HEK293 (cell line): Measurements from ENCODE around the gene PAX3.

Experiments used
- CTCF ChIA-PET: fragments of 350-600 bp; formaldehyde crosslinking; extraction: SDS; loops from one replicate; lab custom pipeline; 2021; ENCODE audit warnings: antibody characterized with exemption; lab: Yijun Ruan, JAX
- POLR2A ChIA-PET: fragments of 300-600 bp; formaldehyde crosslinking; extraction: SDS; loops from one replicate; lab custom pipeline; 2020; ENCODE audit warnings: antibody characterized with exemption, inconsistent platforms; lab: Yijun Ruan, JAX
- H3K27ac ChIP-seq: fragments of 200-500 bp; sonication (Bioruptor generic); 2 replicates; pipeline ENCODE4 v1.5.1; 2014; ENCODE audit warnings: low read depth, low read length, control low read depth, inconsistent platforms; ENCODE audit errors: extremely low read depth
- H3K36me3 ChIP-seq, 2 experiments: fragments of 200-500 bp in 1 of 2; sonication (Bioruptor generic) in 1 of 2; 1 replicate in 1 of 2; 2 replicates in 1 of 2; pipeline ENCODE4 v1.5.1; 2014 to 2017; ENCODE audit warnings: inconsistent platforms in 2 of 2, low read length in 2 of 2; ENCODE audit not compliant: control insufficient read depth in 2 of 2, insufficient read depth in 1 of 2
- H3K4me1 ChIP-seq: fragments of 200-500 bp; sonication (Bioruptor generic); 2 replicates; pipeline ENCODE4 v1.5.1; 2014; ENCODE audit warnings: mild to moderate bottlenecking, low read length, inconsistent platforms; ENCODE audit not compliant: control insufficient read depth, insufficient read depth
- H3K4me3 ChIP-seq: 2 replicates; pipeline ENCODE4 v1.5.1; 2011; ENCODE audit warnings: low read depth, mild to moderate bottlenecking, control low read depth, low read length, moderate library complexity
- H3K9me3 ChIP-seq: fragments of 200-500 bp; sonication (Bioruptor generic); 2 replicates; pipeline ENCODE4 v1.5.1; 2014; ENCODE audit warnings: low read depth, low read length, inconsistent platforms; ENCODE audit not compliant: control insufficient read depth, insufficient read depth
- BCL6B ChIP-seq: fragments of 450-650 bp; formaldehyde crosslinking; IDR thresholded peaks from 2 replicates; pipeline ENCODE4 v1.5.1; 2017; ENCODE audit warnings: missing biosample characterization, missing genetic modification characterization
- KLF10 ChIP-seq: fragments of 450-650 bp; IDR thresholded peaks from 2 replicates; pipeline ENCODE4 v1.5.1; 2018; ENCODE audit warnings: missing biosample characterization, mild to moderate bottlenecking, missing genetic modification characterization
- KLF16 ChIP-seq: fragments of 450-650 bp; formaldehyde crosslinking; IDR thresholded peaks from 2 replicates; pipeline ENCODE4 v1.5.1; 2017; ENCODE audit warnings: missing biosample characterization, missing genetic modification characterization
- SP7 ChIP-seq: fragments of 450-650 bp; formaldehyde crosslinking; IDR thresholded peaks from 2 replicates; pipeline ENCODE4 v1.5.1; 2016; ENCODE audit warnings: missing biosample characterization, missing genetic modification characterization
- TCF7L2 ChIP-seq: IDR thresholded peaks from 2 replicates; pipeline ENCODE4 v1.6.1; 2011; ENCODE audit warnings: low read depth, mild to moderate bottlenecking, inconsistent platforms, low read length, moderate library complexity, borderline replicate concordance
- TRIM28 ChIP-seq: IDR thresholded peaks from 2 replicates; pipeline ENCODE4 v1.6.1; 2011; ENCODE audit warnings: low read length, control low read depth, borderline replicate concordance
- ZBTB17 ChIP-seq: fragments of 450-650 bp; formaldehyde crosslinking; IDR thresholded peaks from 2 replicates; pipeline ENCODE4 v1.5.1; 2016; ENCODE audit warnings: missing biosample characterization, missing genetic modification characterization
- ZBTB21 ChIP-seq: fragments of 450-650 bp; formaldehyde crosslinking; IDR thresholded peaks from 2 replicates; pipeline ENCODE4 v1.5.1; 2017; ENCODE audit warnings: missing biosample characterization, missing genetic modification characterization
- ZEB2 ChIP-seq: fragments of 450-650 bp; formaldehyde crosslinking; IDR thresholded peaks from 2 replicates; pipeline ENCODE4 v1.5.1; 2016; ENCODE audit warnings: missing biosample characterization, missing genetic modification characterization
- ZFP3 ChIP-seq: fragments of 450-650 bp; formaldehyde crosslinking; IDR thresholded peaks from 2 replicates; pipeline ENCODE4 v1.5.1; 2016; ENCODE audit warnings: low read depth, missing biosample characterization, missing genetic modification characterization
- ZFP69B ChIP-seq: fragments of 450-650 bp; formaldehyde crosslinking; IDR thresholded peaks from 2 replicates; pipeline ENCODE4 v1.5.1; 2016; ENCODE audit warnings: missing biosample characterization, missing genetic modification characterization
- ZNF155 ChIP-seq: fragments of 450-650 bp; formaldehyde crosslinking; IDR thresholded peaks from 2 replicates; pipeline ENCODE4 v1.5.1; 2016; ENCODE audit warnings: missing biosample characterization, missing genetic modification characterization
- ZNF311 ChIP-seq: fragments of 450-650 bp; formaldehyde crosslinking; IDR thresholded peaks from 2 replicates; pipeline ENCODE4 v1.5.1; 2017; ENCODE audit warnings: missing biosample characterization, missing genetic modification characterization, borderline replicate concordance
- ZNF324 ChIP-seq: fragments of 450-650 bp; formaldehyde crosslinking; IDR thresholded peaks from 2 replicates; pipeline ENCODE4 v1.5.1; 2016; ENCODE audit warnings: missing biosample characterization, missing genetic modification characterization
- ZNF555 ChIP-seq: fragments of 450-650 bp; formaldehyde crosslinking; conservative IDR thresholded peaks from 2 replicates; pipeline ENCODE4 v1.5.1; 2017; ENCODE audit warnings: missing biosample characterization, mild to moderate bottlenecking, missing genetic modification characterization, inconsistent platforms
- ZNF596 ChIP-seq: fragments of 450-650 bp; IDR thresholded peaks from 2 replicates; pipeline ENCODE4 v1.5.0; 2018; ENCODE audit warnings: missing biosample characterization, mild to moderate bottlenecking, missing genetic modification characterization, moderate library complexity
- ZNF624 ChIP-seq: fragments of 450-650 bp; formaldehyde crosslinking; IDR thresholded peaks from 2 replicates; pipeline ENCODE4 v1.5.1; 2017; ENCODE audit warnings: missing biosample characterization, missing genetic modification characterization
- ZNF701 ChIP-seq: fragments of 450-650 bp; formaldehyde crosslinking; IDR thresholded peaks from 2 replicates; pipeline ENCODE4 v1.5.1; 2016; ENCODE audit warnings: missing biosample characterization, missing genetic modification characterization
- ZNF747 ChIP-seq: fragments of 450-650 bp; formaldehyde crosslinking; IDR thresholded peaks from 2 replicates; pipeline ENCODE4 v1.5.1; 2016; ENCODE audit warnings: missing biosample characterization, missing genetic modification characterization
- ZNF76 ChIP-seq: fragments of 450-650 bp; formaldehyde crosslinking; IDR thresholded peaks from 2 replicates; pipeline ENCODE4; 2016; ENCODE audit warnings: low read depth, missing biosample characterization, missing genetic modification characterization, borderline replicate concordance
- ZNF768 ChIP-seq: fragments of 450-650 bp; formaldehyde crosslinking; IDR thresholded peaks from 2 replicates; pipeline ENCODE4 v1.5.1; 2018; ENCODE audit warnings: missing biosample characterization, mild to moderate bottlenecking, missing genetic modification characterization
- ZNF791 ChIP-seq: fragments of 450-650 bp; formaldehyde crosslinking; IDR thresholded peaks from 2 replicates; pipeline ENCODE4 v1.5.1; 2016; ENCODE audit warnings: missing biosample characterization, missing genetic modification characterization
- ZSCAN30 ChIP-seq: fragments of 450-650 bp; IDR thresholded peaks from 2 replicates; pipeline ENCODE4 v1.5.1; 2018; ENCODE audit warnings: missing biosample characterization, mild to moderate bottlenecking, missing genetic modification characterization, moderate library complexity
- TF ChIP-seq, protein P1 (sequence below): fragments of 450-650 bp; formaldehyde crosslinking; IDR thresholded peaks from 2 replicates; pipeline ENCODE4 v1.5.1; 2016; ENCODE audit warnings: missing biosample characterization, missing genetic modification characterization, borderline replicate concordance
- TF ChIP-seq, protein P2 (sequence below): fragments of 450-650 bp; formaldehyde crosslinking; IDR thresholded peaks from 2 replicates; pipeline ENCODE4 v1.5.1; 2016; ENCODE audit warnings: missing biosample characterization, missing genetic modification characterization
- TF ChIP-seq, protein P3 (sequence below): fragments of 450-650 bp; formaldehyde crosslinking; IDR thresholded peaks from 2 replicates; pipeline ENCODE4 v1.5.1; 2016; ENCODE audit warnings: missing biosample characterization, missing genetic modification characterization

PAX3 gene

GRCh38 chr2:222310747-222311318 is 12.0 kb upstream of the PAX3 start:
- ChIA-PET POLR2A (interaction anchor here (5.0 kb wide), 1 partner anchor 12 kb away, joined by 16 read pairs; the partner anchor contains the start of gene PAX3), CTCF (interaction anchor here (0.6 to 0.7 kb wide), 3 partner anchors 173 to 342 kb away, joined by 3 to 4 read pairs (median 3); no protein-coding TSS in a partner anchor)
- Histone ChIP-seq H3K36me3 (no peaks in the 10 kb centered on the region), H3K4me3 (no peak overlapping the region), H3K4me1 (peaks cover 4% of the 10 kb centered on the region; the same call in 1 of the 2 replicates), H3K27ac (no peak overlapping the region), H3K9me3 (no peaks in the 10 kb centered on the region)
- TF ChIP-seq ZNF311 (no peak), KLF16 (tag by site-specific recombination) (no peak), ZFP3 (tag by site-specific recombination) (no peak), ZNF747 (no peak), ZEB2 (tag by site-specific recombination) (no peak), ZNF324 (tag by site-specific recombination) (no peak), TCF7L2 (no peak), ZSCAN30 (tag by site-specific recombination) (no peak), ZNF701 (tag by site-specific recombination) (no peak), SP7 (tag by site-specific recombination) (no peak), ZNF555 (no peak), TRIM28 (no peak), KLF10 (tag by site-specific recombination) (no peak), ZNF624 (no peak), ZBTB17 (no peak)

DNA sequence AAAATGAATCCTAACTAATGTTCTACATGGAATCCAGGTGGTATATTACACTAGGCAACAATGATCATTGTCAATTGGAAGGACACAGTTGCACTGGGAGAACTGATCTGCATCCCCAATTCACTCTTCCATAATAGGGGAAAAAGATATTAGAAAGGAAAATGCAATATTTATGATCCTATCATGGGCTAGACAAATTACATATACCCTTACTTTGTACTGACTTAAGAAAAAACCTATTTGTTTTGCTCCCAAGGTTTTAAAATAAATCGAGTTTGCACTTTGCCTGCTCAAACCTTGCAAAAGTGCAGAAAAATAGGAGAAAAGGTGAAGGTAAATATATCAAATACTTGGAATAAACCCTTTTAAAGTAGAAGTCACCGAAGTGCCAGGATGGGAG is 11.0 kb upstream of the PAX3 start:
- ChIA-PET POLR2A (interaction anchor here (5.0 kb wide), 1 partner anchor 11 kb away, joined by 16 read pairs; the partner anchor contains the start of gene PAX3), CTCF (interaction anchor here (0.6 to 1.0 kb wide), 4 partner anchors 112 to 350 kb away, joined by 3 to 5 read pairs (median 4); no protein-coding TSS in a partner anchor)
- Histone ChIP-seq H3K36me3 (no peaks in the 10 kb centered on the region), H3K27ac (no peak overlapping the region), H3K4me3 (no peak overlapping the region), H3K4me1 (peaks cover 4% of the 10 kb centered on the region; the same call in 1 of the 2 replicates), H3K9me3 (no peaks in the 10 kb centered on the region)
- TF ChIP-seq BCL6B: no peak
- no peak for TF ChIP-seq ZFP69B (tag by site-specific recombination)
- TF ChIP-seq ZNF76 (tag by site-specific recombination): no peak
- no peak for TF ChIP-seq ZNF155 (tag by site-specific recombination)
- TF ChIP-seq ZNF791 (tag by site-specific recombination): no peak
- TF ChIP-seq, protein P1, sequence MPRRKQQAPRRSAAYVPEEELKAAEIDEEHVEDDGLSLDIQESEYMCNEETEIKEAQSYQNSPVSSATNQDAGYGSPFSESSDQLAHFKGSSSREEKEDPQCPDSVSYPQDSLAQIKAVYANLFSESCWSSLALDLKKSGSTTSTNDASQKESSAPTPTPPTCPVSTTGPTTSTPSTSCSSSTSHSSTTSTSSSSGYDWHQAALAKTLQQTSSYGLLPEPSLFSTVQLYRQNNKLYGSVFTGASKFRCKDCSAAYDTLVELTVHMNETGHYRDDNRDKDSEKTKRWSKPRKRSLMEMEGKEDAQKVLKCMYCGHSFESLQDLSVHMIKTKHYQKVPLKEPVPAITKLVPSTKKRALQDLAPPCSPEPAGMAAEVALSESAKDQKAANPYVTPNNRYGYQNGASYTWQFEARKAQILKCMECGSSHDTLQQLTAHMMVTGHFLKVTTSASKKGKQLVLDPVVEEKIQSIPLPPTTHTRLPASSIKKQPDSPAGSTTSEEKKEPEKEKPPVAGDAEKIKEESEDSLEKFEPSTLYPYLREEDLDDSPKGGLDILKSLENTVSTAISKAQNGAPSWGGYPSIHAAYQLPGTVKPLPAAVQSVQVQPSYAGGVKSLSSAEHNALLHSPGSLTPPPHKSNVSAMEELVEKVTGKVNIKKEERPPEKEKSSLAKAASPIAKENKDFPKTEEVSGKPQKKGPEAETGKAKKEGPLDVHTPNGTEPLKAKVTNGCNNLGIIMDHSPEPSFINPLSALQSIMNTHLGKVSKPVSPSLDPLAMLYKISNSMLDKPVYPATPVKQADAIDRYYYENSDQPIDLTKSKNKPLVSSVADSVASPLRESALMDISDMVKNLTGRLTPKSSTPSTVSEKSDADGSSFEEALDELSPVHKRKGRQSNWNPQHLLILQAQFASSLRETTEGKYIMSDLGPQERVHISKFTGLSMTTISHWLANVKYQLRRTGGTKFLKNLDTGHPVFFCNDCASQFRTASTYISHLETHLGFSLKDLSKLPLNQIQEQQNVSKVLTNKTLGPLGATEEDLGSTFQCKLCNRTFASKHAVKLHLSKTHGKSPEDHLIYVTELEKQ (tag by site-specific recombination): no peak
- no peak for TF ChIP-seq ZBTB21 (tag by site-specific recombination)
- no peak for TF ChIP-seq ZNF768 (tag by site-specific recombination)
- TF ChIP-seq, protein P2, sequence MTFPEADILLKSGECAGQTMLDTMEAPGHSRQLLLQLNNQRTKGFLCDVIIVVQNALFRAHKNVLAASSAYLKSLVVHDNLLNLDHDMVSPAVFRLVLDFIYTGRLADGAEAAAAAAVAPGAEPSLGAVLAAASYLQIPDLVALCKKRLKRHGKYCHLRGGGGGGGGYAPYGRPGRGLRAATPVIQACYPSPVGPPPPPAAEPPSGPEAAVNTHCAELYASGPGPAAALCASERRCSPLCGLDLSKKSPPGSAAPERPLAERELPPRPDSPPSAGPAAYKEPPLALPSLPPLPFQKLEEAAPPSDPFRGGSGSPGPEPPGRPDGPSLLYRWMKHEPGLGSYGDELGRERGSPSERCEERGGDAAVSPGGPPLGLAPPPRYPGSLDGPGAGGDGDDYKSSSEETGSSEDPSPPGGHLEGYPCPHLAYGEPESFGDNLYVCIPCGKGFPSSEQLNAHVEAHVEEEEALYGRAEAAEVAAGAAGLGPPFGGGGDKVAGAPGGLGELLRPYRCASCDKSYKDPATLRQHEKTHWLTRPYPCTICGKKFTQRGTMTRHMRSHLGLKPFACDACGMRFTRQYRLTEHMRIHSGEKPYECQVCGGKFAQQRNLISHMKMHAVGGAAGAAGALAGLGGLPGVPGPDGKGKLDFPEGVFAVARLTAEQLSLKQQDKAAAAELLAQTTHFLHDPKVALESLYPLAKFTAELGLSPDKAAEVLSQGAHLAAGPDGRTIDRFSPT (tag by site-specific recombination): no peak
- TF ChIP-seq ZNF596: no peak
- TF ChIP-seq, protein P3, sequence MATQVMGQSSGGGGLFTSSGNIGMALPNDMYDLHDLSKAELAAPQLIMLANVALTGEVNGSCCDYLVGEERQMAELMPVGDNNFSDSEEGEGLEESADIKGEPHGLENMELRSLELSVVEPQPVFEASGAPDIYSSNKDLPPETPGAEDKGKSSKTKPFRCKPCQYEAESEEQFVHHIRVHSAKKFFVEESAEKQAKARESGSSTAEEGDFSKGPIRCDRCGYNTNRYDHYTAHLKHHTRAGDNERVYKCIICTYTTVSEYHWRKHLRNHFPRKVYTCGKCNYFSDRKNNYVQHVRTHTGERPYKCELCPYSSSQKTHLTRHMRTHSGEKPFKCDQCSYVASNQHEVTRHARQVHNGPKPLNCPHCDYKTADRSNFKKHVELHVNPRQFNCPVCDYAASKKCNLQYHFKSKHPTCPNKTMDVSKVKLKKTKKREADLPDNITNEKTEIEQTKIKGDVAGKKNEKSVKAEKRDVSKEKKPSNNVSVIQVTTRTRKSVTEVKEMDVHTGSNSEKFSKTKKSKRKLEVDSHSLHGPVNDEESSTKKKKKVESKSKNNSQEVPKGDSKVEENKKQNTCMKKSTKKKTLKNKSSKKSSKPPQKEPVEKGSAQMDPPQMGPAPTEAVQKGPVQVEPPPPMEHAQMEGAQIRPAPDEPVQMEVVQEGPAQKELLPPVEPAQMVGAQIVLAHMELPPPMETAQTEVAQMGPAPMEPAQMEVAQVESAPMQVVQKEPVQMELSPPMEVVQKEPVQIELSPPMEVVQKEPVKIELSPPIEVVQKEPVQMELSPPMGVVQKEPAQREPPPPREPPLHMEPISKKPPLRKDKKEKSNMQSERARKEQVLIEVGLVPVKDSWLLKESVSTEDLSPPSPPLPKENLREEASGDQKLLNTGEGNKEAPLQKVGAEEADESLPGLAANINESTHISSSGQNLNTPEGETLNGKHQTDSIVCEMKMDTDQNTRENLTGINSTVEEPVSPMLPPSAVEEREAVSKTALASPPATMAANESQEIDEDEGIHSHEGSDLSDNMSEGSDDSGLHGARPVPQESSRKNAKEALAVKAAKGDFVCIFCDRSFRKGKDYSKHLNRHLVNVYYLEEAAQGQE (tag by site-specific recombination): no peak
